HT-29 (cell line): Measurements from ENCODE around the gene GRIN2A. TPM values are rescaled to one million over a fixed set of nuclear protein-coding genes. Genes with fewer than 3 reads are reported as not detected.
"Not testable (repeated sequence)": the region's sequence is repeated elsewhere in the genome, so short reads cannot be mapped to it uniquely, and the experiment has no call there.

ENCODE experiments used
- DNase-seq: peaks from one replicate; pipeline ENCODE4 v3.0.0-alpha.2; 2015; ENCODE audit warnings: low spot score
- total RNA-seq: library from RNA; depleted of rRNA; stranded (reverse); fragments of >200 nt; shearing (Covaris generic); gene quantifications from 2 replicates; pipeline ENCODE4 v1.2.3, GENCODE V29; 2014

Gene GRIN2A
- total RNA-seq, 1 experiment from 2014 or later, result not detected

DNA sequence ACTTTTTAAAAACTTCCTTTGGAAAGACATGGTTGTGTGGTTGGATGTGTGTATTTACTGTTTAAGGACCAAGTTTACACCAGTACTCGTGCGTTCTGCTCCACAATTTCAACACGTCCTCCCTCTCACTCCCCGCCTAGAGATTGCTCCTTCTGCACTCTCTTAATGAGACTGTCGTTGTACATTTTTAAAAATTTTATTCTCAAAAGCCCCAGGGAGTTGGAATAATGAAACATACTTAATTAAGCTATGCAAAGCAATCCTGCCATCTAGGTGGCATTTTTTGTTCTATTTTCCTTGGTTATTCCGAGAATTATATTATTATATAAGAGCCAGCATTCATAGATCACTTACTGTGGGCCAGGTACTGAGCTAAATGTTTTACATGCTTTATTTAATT, 264.5 kb downstream of the GRIN2A start:
- no peak for DNase-seq

DNA sequence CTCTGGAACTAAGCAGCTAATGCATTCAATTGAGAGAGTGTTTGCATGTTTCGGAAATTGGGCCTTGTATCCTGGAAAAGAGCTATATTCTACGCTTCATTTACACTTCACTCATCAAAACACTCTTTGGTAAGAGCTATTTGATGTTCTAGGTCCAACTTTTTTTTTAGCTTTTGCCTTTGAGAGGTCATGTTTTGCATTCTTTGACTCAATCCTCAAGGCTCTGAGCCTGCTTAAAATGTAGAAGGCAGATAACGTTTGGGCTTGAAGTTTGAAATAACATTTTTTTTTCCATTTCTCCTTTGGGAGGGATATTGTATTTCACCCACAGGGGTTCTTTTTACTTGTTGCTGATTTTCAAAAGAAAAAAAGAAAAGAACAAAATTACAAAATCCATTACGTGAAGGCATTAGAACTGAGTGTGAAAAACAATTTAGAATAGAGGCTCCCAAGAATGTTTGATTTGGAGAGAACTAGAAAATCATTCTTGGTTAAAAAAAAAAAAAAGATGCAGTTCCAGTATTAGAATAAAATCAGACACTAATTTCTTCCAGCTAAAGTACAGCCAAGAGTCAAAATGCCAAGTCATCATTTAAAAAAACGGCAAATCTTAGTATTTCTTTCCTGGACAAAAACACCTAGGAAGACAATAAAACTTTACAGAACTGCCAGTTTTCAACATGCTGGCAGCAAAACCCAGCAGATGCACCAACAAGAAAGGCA, 268.5 kb downstream of the GRIN2A start:
- no peak for DNase-seq

DNA sequence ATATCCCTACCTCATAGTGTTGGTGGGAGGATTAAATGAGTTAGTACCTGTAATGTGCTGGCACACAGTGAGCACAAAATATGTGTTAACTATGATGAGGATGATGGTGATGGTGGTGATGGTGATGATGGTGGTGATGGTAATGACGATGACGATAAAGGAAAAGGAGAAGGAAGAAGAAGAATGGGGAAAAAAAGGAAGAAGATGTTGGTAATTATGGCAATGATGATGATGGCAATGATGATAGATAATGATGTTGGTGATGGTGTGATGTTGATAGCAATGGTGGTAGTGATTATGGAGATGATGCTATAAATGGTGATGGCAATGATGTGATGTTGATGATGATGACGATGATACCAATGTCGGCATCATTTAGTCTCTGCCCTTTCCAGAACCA, 270.2 kb downstream of the GRIN2A start:
- DNase-seq, result no peak

DNA sequence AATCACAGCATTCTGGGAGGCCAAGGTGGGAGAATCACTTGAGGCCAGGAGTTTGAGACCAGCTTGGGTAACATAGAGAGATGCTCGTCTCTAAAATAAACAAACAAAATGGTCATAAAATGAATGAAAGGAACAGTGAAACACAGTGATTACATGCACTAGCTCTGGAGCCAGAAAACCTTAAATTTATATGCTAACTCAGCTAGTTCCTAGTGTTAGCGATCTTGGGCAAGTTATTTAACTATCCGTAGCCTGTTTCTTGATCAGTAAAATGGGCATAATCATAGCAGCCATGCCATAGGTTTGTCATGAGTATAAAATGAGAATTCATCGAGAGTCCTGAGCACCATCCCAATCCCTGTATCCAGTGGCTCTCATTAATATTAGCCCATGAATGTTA, 271.0 kb downstream of the GRIN2A start:
- no peak for DNase-seq

DNA sequence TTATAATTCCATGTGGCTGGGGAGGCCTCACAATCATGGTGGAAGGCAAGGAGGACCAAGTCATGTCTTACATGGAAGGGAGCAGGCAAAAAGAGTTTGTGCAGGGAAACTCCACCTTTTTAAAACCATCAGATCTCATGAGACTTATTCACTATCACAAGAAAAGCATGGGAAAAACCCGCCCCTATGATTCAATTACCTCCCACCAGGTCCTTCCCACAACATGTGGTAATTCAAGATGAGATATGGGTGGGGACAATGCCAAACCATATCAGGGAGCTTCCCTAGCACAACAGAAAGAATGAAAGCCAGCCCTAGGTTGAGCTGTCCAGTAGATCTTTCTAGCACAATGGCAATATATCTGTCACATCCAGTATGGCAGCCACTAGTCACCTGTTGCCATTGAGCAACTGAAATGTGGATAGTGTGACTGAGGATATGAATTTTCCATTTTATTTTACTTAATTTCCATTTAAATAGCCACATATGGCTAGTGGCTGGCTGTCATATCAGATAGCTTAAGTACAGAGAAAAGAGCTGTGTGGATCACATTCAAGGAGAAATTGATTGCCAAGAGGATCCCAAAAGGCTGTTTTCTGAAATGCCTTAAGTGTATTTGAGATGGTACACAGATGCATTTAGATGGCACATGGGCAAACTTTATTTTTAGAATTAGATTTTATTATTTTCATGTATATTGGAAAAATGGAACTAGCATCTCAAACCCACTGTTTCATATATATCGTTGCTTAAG, 273.0 kb downstream of the GRIN2A start:
- no peak for DNase-seq

DNA sequence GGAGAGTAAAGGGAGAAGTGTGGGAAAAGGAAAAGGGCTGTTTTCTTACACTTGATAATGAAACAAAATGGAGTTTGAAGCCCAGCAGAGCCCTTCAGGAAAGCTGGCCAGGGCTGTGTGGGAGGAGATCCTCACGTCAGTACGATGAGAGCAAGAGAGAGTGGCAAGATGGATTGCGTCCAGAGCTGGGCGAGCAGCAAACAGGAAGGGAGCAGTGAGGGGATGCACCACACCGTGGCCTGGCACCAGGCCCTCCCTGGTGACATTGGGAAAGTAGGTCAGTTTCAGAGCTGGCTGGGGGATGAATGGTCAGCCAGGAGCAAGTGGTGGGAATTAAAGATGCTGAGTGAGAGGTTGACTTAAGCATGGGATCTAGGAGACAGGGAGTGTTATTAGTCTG, 273.6 kb downstream of the GRIN2A start:
- no peak for DNase-seq

DNA sequence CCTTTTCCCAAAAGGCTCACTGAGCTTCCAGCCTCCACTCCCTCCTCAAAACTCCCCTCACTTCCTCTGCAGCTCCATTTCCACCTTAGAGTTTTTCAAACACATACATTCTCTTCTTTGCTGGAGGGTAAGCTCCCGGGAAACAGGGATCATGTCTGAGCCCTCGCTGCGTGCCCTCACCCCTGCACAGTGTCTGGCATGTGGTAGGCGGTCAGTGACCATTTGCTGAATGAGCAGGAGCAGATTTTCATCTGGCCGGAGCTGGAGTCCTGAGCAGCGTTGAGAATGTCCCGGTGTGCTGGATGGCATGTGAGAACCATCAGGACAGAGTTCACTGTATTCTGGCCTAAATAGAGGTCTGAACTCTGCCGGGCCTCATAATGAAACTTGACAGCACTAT, 274.5 kb downstream of the GRIN2A start:
- no peak for DNase-seq

DNA sequence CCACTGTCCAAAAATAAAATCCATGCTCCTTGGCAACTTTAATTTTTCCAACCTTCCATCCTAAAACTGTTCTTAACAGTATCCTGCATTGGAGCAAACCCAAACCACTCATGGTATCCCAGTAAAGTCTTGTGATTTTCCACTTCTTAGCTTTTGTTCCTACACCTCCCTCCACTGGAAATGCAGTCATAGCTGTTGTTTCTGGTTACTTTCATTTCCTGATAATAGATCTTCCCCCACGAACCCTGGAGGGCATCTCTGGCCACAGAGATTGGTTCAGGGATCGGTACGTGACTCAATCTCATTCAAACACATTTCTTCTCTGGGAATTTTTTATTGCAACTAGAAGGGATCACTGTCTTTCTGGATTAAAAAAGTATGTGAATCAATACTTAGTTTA, 276.0 kb downstream of the GRIN2A start:
- DNase-seq, result no peak

DNA sequence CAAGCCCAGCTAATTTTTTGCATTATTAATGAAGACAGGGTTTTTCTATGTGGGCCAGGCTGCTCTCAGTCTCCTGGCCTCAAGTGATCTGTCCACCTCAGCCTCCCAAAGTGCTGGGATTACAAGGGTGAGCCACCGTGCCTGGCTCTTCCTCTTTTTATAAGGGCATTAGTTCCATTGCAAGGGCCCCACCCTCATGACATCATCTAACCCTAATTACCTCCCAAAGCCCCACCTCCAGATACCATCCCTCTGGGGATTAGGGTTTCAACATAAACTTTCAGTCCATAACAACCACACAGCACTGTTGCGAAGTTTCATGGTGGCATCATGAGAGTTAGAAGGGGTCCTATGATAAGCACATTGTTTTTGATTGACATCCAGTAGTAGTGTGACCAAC, 277.7 kb downstream of the GRIN2A start:
- DNase-seq, result no peak

DNA sequence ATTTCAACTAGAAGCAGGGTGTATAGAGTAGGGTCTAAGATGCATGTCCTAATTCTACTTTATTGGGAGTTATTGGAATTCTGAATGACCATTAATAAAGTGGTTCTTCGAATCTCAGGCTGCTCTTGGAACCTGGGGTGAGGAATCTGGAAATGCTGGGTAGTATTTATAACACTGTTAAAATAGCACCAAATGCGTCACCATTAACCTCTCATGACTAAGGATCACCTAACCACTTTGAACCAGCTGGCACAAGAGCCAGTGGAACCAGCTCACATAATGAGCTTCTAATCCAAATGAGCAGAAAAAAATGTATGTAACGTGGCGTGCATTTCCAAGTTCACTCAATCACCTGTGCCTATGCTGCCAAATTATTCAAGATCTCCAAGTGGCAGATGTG, 281.7 kb downstream of the GRIN2A start:
- DNase-seq, result no peak

DNA sequence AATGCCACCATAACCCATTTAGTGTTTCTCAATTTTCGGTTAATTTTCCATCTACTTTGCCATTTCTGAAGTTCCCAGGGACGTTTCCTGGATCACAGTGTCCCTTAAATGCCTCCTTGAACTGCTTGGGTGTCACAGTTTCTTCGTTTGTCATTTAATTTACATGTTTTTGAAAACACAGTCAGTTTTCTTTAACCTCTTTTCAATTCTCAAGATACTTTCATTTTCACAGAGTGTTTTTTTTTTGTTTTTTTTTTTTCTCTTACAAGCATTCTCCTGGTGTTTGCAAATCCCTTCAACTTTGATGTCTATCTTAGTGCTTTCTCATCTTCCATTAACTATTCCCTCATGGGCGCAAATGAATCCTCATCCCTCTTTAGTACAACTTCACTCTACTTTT, 283.7 kb downstream of the GRIN2A start:
- DNase-seq, result no peak

DNA sequence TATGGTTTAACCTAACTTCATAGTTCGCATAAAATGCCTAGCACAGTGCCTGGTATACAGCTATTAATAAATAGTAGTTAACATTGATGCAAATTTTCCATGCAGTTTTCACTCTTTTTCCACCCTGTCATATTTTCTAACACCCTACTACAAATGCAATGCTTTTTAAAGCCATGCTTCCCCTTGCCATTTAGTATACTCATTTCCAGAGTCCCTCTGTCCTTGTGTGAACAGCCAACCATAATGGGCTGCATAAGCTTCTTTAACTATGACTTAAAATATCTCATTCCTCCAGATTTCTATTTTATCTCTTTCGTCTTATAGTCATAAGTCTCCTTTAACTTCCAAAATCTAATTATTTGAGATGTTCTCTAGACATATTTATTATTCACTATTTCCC, 284.1 kb downstream of the GRIN2A start:
- DNase-seq, result no peak

DNA sequence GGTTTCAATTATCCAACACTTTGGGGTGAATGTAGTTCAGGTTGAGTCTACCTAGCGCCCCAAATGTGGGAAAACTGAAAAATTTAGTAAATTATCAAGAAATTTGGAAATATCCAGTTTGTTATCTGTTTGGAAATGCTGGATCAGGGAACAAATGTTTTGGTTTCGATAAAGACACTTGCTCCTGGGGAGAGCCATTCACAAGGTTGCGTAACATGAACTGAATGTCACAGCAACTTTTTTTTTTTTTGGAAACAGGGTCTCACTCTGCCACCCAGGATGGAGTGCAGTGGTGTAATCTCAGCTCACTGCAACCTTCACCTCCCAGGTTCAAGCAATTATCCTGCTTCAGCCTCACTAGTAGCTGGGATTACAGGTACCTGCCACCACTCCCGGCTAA, 286.4 kb downstream of the GRIN2A start:
- DNase-seq, result no peak

DNA sequence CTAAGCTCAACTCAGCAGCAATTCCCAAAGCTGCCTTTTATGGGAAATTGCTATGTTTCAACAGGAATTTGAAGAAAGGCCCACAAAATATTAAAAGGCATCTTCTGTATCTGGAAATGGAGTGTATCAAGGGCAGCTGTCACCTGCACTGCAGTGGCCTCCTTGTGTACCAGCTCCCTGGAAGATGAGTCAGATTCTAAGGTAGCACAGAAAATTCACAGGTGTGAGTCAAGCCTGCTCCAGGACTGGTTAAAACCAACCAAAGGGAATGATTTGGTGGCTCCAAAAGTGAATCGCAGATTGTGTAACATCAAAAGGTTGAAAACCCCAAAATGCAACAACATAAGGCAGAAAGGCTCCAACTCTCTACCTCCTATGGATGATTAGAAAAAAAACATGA, 296.4 kb downstream of the GRIN2A start:
- no peak for DNase-seq

DNA sequence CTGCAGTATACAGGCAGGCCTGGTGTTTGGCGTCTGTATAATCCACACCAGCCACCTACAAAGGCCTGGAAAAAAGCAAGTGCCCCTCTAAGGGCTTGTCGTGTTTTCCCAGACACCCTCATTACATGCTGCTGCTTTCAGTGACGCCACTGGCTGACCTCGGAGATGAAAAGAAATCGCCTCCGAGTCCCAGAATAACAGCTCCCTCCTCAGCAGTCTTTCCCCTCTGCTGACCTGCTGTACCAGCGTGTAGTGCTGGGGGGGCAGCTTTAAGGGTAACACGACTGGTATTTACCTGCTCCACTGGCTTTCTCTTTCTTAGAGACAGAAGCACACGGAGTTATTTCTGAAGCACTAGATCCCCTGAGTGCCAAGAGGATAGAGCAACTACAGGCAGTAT, 296.8 kb downstream of the GRIN2A start:
- DNase-seq, result no peak

DNA sequence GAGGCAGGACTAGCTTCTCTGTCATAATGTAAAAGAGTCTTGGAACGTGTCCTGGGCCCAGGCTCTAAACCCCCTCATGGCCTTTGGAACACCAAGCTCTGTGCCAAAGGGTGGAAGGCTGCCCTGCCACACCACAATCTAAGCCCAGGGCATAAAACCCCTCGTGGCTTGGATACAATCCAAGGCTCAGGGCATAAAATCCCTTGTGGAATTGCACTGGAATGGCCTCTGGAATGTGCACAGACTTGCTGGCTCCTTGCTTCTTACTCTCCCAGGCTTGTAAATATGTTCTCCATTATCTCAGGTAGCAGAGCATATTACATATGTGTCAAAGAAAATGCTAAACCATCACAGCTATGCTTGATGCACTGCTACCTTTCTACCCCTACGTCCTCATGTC, 306.2 kb downstream of the GRIN2A start:
- not testable (repeated sequence) for DNase-seq

DNA sequence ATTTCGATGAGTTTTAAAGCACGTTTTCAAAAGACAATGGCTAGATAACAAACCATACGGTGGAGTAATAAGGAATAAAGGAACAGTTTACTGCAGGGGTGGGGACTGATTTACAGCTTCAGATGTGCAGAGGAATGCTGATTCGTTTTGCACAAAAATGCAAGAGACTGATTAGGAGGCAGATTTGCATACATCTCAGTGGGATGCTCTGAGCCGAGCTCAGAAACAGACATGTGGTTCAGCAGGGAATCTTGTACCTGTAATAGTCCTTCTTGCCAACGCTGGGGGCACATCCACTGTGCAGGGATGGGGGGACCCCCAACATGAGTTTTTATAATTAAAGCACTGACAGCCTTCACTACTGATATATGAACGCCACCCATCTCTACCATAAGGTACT, 308.0 kb downstream of the GRIN2A start:
- no peak for DNase-seq

DNA sequence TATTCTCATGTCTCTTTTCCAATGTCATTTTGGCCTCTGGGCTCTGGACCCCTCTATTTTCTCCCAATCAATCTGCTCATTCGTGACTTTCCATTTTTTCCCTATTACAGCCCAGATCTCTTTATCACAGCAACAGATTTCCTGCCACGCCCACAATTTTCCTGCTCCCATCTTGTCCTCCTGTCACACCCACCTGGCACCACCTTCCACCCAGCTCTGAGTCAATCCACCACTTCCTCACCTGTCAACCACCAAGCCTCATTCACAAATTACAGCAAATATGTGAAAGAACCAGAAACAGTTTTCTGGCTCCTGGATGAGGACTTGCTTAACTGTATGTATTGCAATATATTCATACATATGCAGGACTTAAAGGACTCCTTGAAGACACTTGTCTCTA, 311.3 kb downstream of the GRIN2A start:
- no peak for DNase-seq

DNA sequence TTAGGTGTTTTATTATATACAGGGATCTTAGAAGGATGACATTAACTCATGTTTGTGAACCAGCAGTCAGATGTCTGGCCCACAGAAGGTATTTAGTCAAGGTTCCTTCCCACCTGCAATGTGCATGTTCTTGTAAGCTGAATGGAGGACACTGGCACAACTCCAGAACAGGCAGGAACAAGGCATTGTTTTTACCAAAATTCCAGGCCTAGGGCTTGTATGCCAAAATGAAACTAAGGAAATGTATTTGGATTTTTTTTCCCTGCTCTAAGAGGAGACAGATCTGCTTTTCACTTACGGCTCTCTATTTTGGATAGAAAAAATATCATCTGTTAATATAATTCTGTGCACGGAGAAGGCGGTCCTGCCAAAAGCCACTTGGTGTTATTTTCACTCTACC, 312.5 kb downstream of the GRIN2A start:
- no peak for DNase-seq

DNA sequence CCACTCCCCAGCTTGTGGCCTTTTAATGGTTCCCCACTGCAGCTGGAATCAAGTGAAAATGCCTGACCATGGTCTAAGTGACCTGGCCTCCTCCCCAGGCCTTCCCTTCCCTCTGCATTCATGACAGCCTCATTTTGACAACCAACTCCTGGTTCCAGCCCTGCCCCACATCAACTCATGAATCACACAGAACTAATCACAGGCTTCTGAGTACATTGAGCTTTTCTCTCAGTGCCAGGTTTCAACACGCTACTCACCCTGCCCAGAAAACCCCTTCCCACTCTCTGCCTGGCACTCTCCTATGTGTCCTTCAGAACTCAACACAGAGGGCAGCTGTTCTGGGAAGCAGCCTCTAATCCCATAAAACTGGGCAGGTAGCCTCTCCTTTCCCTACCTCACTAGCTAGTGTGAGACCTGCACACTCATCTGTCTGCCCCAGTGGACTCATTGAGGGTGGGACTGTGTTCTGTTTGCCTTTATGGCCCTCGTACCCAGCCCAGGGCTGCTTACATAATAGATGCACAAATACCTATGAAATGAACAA, 313.6 kb downstream of the GRIN2A start:
- DNase-seq, result no peak

DNA sequence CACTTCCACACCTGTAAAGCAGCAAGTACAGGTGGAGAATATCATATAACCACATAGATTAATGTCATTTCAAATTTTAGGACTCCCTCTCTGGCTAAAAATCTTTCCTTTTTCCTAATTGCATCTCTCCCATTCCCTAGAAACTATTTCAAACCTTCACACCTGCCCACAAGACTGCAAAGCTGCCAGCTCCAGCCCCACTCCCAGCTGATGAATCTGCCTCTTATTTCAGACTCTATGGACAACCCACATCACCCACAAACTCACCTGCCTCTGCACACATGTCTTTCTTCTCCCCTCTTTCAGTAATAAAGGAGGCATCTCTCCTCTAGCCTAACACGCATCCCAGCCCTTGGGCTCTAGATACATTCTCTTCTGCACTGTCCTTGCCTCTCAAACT, 315.1 kb downstream of the GRIN2A start:
- DNase-seq, result no peak

DNA sequence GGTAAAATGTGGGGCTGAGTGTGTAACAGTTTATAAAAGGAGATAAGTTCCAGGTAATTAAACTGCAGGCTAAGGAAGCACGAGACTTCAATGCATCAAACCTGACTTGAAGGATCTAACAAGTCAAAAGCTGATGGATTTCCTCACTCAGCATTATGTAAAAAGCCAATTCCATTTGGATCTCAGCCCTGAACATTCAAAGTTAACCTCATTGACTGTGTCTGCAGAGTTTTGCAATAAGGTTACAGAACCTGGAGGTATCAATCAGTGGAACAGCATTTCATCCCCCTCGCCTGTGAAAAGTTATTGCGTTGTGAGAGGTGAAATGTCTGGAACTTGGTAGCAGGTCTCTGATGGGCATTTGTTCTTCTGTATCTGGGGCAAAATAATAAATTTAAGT, 317.8 kb downstream of the GRIN2A start:
- no peak for DNase-seq

DNA sequence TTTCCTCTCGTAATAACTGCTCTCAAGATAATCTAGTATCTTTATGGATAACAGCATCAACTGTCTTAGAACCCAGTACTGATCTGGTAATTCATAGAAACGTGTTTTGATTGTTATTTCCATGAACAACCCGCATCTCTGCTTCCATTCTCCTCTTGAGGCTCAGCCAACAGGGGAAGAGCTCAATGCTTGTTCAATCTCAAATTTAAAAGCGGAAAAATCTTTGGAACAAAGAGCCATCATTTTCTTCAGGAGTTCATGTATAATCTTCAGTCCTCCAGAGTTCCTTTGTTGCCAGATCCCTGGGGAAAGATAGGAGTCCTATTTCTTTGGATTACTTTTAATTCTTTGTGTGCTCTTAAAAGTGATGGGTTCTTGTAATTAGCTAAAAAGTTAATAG, 319.9 kb downstream of the GRIN2A start:
- no peak for DNase-seq
